ENCODE results near the gene APEX2. TPM values are rescaled to one million over a fixed set of nuclear protein-coding genes. Genes with fewer than 3 reads are reported as not detected.
"Not testable (repeated sequence)": the region's sequence is repeated elsewhere in the genome, so short reads cannot be mapped to it uniquely, and the experiment has no call there.

APEX2 gene
- 5.5 TPM for total RNA-seq

DNA sequence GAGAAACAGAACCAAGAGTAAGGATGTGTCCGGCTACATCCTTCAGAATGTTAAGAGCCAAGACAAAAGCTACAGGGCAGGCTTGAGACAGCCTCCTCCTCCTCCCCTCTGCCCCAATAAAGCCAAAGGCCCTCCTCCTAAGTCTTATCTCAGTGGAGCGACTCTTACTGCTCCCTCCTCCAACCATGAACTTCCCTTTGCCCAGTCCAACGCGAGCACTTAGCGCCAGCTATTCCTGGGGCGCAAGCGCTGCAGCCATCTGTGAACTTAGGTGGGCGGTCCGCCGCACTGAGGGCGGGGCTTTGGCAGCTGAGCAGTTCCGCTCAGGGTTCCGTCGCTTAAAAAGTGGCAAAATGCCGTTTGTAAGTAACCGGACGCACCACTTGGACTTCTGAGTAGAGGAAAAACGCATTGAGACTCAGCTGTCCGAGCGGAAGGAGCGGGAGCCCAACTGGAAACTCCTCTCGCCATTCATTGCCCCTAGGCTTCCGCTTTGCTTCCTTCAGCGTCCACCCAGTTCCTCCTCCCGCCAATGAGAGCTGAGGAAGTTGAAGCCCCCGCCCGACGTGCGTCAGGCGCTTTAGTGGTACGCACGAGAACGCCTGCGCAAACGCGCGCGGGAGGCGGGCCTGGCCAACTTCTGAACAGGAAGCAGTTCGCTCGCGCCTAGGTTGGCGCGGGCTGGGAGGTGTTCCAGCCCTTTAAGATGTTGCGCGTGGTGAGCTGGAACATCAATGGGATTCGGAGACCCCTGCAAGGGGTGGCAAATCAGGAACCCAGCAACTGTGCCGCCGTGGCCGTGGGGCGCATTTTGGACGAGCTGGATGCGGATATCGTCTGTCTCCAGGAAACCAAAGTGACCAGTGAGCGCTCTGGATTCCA is at the start of gene APEX2:
TSS of gene APEX2 (plus strand) at position 647 of the 882 bp plus-strand sequence. CDS start at position 707, 60 bp downstream.
- peak; percentile 95 for DNase-seq

- no peak for DNase-seq
These were observed 49.3 kb upstream of the APEX2 start for GRCh38 chrX:54950730-54951375.

DNA sequence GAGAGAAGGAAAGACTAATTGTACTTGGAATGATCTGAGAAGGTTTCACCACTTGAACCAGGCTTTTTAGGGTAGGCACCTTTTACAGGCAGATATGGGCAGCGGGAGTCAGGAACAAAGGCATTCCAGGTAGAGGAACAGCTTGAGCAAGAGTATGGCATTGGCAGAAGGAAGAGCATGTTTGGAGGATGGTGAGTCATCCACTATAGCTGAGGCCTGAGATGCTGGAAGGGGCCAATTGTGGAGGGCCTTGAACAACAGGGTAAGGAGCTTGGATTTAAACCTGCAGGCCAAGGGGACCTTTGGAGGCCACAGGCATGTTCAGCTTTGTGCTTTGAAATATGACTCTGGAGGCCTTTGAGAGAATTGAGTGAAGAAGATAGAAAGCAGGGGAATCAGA is 38.4 kb upstream of the APEX2 start:
- no peak for DNase-seq

GRCh38 chrX:54964766-54965497 is 35.2 kb upstream of the APEX2 start:
- DNase-seq: no peak

GRCh38 chrX:54977387-54977786 is 22.8 kb upstream of the APEX2 start:
- DNase-seq: no peak

DNA sequence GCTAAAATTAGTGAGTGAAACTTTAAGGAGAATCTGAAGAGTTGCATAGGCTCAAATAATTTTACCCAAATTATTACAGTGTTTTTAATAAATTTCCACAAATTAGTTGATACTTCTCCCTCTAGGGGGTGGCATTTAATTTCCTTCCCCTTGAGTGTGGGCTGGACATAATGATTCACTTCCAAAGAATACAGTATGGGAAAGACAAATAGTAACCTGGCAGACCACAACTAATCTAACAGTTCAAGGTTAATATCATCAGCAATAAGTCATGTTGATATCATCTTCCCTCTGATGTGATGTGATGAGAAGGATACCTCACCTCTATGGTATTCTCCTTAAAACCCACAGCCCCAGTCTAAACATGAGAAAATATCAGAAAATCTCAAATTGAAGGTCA is 21.7 kb upstream of the APEX2 start:
- no peak for DNase-seq

- DNase-seq: no peak
These were observed 20.7 kb upstream of the APEX2 start for GRCh38 chrX:54979432-54979831.

GRCh38 chrX:54980334-54980733 is 19.8 kb upstream of the APEX2 start:
- no peak for DNase-seq

DNA sequence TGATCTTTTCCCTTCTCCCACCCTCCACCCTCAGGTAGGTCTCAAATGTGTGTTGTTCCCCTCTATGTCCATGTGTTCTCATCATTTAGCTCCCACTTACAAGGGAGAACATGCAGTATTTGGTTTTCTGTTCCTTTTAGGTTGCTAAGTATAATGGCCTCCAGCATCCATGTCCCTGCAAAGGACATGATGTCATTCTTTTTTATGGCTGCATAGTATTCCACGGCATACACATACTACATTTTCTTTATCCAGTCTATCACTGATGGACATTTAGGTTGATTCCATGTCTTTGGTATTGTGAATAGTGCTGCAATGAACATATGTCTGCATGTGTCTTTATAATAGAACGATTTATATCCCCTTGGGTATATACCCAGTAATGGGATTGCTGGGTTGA is 16.9 kb upstream of the APEX2 start:
- DNase-seq: not testable (repeated sequence)

GRCh38 chrX:54991706-54992105 is 8.5 kb upstream of the APEX2 start:
- no peak for DNase-seq

- DNase-seq: no peak
These were observed 7.1 kb upstream of the APEX2 start for GRCh38 chrX:54992911-54993622.

DNA sequence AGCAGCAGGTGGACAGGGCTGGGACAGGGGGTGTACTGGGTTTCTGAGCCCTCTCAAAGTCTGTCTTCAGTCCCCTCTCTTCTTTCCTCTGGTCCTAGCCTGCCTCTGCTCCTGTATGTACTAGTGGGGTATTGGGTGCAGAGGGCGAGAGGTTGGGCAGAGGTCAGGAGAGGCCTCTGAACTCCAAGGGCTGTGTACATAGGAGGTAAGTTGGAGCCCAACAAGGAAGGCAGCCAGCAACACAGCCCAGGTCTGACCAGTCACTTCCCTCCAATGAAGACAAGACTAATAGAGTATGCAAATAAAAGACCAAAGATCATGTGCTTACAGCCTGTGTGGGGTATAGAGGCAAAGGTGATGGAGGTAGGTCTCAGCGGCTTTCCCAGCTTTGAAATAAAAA is 6.1 kb upstream of the APEX2 start, which contains the start of gene PFKFB1:
TSS of gene PFKFB1 (minus strand) at position 90 of the 400 bp plus-strand sequence. CDS start 181 bp downstream, outside the sequence.
- DNase-seq: no peak

- no peak for DNase-seq
These were observed 5.4 kb upstream of the APEX2 start for GRCh38 chrX:54994668-54995351.

DNA sequence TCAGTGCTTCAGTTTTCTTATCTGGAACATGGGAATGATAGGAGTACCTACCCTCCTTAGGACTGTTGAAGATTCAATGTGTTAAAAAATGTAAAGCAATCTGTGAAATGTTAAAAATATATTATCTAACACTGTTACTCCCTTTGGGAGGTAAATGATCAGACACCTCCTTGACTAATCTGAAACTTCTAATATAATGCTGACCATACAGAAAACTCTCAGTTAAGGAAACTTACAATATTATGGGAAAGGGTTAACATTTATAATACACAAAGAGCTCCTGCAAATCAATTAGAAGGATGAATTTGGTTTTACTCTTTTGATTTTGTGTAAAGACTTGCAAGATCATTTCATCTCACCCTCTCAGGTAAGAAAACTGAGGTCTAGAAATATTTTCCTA is 4.5 kb upstream of the APEX2 start:
- no peak for DNase-seq

- DNase-seq: no peak
These were observed 4.1 kb downstream of the APEX2 start for GRCh38 chrX:55004231-55004630.

DNA sequence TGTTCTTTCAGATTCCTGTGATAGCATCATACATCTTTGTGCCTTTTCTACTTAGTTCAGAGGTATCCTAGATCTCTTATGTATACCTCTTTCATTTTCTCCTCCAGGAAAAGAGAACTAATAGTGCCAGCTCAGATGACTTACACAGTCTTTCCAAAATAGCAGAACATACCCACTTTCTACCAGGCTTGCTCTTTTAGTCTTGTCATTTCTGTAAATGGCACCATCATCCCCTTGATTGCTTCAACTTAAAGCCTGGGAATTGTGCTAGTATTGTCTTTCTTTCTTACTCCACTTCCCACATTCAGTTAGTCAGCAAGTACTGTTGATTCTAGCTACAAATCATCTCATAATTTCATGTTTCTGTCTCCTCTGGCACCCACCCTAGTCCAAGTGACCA is 5.1 kb downstream of the APEX2 start:
- no peak for DNase-seq

GRCh38 chrX:55006827-55007621 is 6.9 kb downstream of the APEX2 start:
- no peak for DNase-seq

- DNase-seq: no peak
These were observed 7.5 kb downstream of the APEX2 start for GRCh38 chrX:55007656-55008055.

GRCh38 chrX:55008571-55009358 is 8.6 kb downstream of the APEX2 start:
- DNase-seq: peak; percentile 45

DNA sequence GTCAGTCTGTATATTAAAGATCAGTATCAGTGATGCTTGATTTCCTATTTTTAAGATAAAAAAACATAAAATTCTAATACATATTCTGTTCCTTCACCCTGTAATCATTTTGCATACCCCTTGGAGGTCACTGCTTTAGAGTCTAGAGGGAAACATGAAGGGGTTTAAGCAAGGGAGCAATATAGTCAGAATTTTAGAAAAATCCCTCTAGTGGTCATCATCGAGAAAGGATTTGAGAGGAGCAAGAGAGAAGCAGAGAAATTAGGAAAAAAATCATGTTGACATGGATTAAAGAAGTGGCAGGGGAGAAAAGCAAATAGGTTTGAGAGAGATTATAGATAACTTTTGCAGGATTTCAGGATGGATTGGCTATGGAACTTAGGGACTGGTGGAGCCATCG is 11.1 kb downstream of the APEX2 start:
- no peak for DNase-seq
